ENCODE data around the gene ACADL.

ACADL gene

GRCh38 chr2:210203558-210203957, 21.7 kb downstream of the ACADL start:
- H3K4me3 ChIP-seq (ENCODE audit: low read depth, low read length) = no peak overlapping the region
- DNase-seq (ENCODE audit: low read depth) = no peak
- TF ChIP-seq CTCF (IDR thresholded peaks at IDR 0.05; ENCODE audit: insufficient read depth, low read depth, low read length, missing control alignments) = no peak

GRCh38 chr2:210203147-210203546, 22.1 kb downstream of the ACADL start:
- no peak overlapping the region for H3K4me3 ChIP-seq (ENCODE audit: low read depth, low read length)
- DNase-seq (ENCODE audit: low read depth) = no peak
- no peak for TF ChIP-seq CTCF (IDR thresholded peaks at IDR 0.05; ENCODE audit: insufficient read depth, low read depth, low read length, missing control alignments)

- TF ChIP-seq CTCF (IDR thresholded peaks at IDR 0.05; ENCODE audit: insufficient read depth, low read depth, low read length, missing control alignments) = no peak
- DNase-seq (ENCODE audit: low read depth) = no peak
- H3K4me3 ChIP-seq (ENCODE audit: low read depth, low read length) = no peak overlapping the region
Observed at GRCh38 chr2:210199854-210200253, 25.4 kb downstream of the ACADL start.

GRCh38 chr2:210199186-210199765, 26.0 kb downstream of the ACADL start:
- peak; percentile 29 for DNase-seq (ENCODE audit: low read depth)
- no peak overlapping the region for H3K4me3 ChIP-seq (ENCODE audit: low read depth, low read length)
- peak; percentile 51 for TF ChIP-seq CTCF (IDR thresholded peaks at IDR 0.05; ENCODE audit: insufficient read depth, low read depth, low read length, missing control alignments)

- DNase-seq (ENCODE audit: low read depth) = no peak
- TF ChIP-seq CTCF (IDR thresholded peaks at IDR 0.05; ENCODE audit: insufficient read depth, low read depth, low read length, missing control alignments) = no peak
Observed at GRCh38 chr2:210198326-210198725, 26.9 kb downstream of the ACADL start.

GRCh38 chr2:210197720-210198119, 27.5 kb downstream of the ACADL start:
- no peak for DNase-seq (ENCODE audit: low read depth)
- TF ChIP-seq CTCF (IDR thresholded peaks at IDR 0.05; ENCODE audit: insufficient read depth, low read depth, low read length, missing control alignments) = no peak
- H3K4me3 ChIP-seq (ENCODE audit: low read depth, low read length) = no peak overlapping the region

More at GRCh38 chr2:210198326-210198725, 26.9 kb downstream of the ACADL start:
- H3K4me3 ChIP-seq (ENCODE audit: low read depth, low read length) = no peak overlapping the region

Data from GM12865 (cell line).